OCI-M2 (cell line): Measurements from ENCODE around the gene RAPGEF2.
"Not testable (repeated sequence)": the region's sequence is repeated elsewhere in the genome, so short reads cannot be mapped to it uniquely, and the experiment has no call there.

Experiments
- DNase-seq: peaks from one replicate; lab custom pipeline; 2025; ENCODE audit not compliant: unreplicated experiment; lab: John Stamatoyannopoulos, UW

The RAPGEF2 gene

DNA sequence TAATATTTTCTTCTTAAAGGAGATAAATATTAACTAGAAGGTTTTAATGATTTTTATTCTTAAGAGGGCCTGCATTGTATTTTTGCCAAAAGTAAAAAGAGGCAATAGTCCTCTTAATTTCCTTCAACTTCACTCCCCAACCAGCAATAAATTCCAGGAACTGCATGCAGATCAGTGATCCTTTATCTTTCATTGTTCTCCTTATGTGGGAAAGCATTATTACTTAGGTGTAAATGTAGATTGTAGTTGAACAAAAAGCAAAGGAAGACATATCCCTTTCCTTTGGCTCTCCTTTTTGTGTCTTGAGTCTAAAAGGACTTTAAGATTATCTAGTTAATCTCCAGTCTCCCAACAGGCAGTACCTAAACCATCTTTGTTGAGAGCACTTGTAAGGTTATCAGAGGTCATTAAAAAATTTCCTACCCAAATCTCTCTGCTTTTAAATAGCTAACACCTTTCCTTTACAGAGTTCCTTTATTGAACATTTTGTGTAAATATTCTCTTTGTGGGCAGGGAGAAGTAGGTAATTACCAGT lies 55.3 kb downstream of the RAPGEF2 start:
- DNase-seq = no peak

GRCh38 chr4:159158985-159159384 lies 56.1 kb downstream of the RAPGEF2 start:
- DNase-seq = no peak

GRCh38 chr4:159159611-159160010 lies 56.7 kb downstream of the RAPGEF2 start:
- no peak for DNase-seq

DNA sequence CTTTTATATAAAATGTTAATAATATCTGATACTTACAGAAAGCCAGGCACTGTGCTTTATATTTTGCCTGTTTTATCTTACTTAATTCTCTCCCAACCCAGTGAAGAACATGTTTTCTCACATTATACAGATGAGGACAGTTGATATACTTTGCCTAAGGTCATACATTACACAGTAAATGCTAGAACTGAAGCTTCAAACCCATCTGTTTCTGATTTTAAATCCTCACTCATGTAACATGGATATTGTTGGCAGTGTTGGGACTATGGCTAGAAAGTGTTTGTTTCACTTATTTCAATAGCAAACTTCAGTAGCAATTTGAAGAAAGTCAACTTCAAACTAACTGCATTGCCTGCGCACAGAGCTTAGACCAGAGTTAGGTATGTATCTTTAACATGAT lies 57.4 kb downstream of the RAPGEF2 start:
- DNase-seq = no peak

GRCh38 chr4:159161436-159161835 lies 58.6 kb downstream of the RAPGEF2 start:
- DNase-seq = not testable (repeated sequence)

DNA sequence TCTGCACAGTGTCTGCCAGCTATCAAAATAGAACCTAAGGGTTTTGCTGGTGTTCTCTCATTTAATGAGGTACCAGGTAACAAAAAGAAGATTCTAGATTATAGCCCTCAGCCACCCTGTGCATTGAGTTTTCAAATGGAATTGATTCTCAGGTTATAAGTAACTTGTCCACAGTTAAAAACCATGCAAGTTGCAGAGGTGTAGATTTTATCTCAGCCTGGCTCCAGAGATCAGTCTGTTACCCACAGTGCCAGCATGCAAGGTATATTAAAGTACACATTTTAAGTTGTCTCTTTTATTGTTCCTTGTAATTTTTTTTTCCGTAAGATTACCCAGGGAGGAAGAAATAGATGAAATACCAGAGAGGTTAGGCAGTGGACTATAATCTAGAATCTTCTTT lies 59.7 kb downstream of the RAPGEF2 start:
- DNase-seq = no peak

DNA sequence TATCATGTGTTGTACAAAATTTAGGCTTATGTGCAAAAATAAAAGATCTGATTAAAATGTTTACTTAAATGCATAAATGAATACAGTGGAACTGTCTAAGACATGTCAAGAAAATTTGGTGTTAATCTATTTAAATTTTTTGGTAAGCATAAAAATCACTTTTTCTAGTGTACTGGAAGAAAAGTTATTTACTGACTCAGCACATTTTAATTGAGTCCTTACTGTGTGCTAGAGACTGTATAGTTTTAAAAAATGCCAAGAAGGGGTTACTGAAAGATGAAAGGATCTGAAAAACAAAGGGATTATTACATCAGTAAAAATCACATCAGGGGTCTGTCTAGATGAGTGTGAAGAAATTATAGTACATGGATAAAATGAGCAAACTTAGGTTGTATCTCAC lies 60.6 kb downstream of the RAPGEF2 start:
- DNase-seq = no peak

DNA sequence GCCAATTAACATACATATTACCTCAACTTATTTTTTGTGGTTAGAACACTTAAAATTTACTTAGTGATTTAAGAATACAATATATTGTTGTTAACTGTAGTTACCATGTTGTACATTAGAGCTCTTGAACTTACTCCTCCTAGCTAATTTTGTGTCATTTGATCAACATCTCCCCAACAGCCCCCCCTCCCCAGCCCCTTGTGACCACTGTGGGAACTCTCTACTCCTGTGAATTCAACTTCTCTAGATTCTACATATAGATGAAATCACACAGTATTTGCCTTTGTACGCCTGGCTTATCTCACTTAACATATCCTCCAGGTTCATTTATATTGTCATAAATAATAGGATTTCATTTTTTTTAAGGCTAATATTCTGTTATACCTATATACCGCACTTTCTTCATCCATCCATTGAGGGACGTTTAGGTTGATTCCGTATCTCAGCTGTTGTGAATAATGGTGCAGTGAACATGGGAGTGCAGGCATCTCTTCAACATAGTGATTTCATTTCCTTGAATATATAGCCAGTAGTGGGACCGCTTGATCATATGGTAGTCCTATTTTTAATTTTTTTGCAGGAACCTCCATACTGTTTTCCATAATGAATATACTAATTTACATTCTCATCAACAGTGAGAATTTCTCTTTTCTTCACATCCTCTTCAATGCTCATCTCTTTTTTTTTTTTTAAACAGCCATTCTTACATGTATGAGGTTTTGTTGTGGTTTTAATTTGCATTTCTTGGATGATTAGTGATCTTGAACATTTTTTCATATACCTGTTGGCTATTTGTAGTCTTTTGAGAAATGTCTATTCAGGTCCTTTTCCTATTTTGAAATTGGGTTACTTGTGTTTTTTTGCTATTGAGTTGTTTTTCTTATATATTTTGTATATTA lies 66.8 kb downstream of the RAPGEF2 start:
- no peak for DNase-seq

DNA sequence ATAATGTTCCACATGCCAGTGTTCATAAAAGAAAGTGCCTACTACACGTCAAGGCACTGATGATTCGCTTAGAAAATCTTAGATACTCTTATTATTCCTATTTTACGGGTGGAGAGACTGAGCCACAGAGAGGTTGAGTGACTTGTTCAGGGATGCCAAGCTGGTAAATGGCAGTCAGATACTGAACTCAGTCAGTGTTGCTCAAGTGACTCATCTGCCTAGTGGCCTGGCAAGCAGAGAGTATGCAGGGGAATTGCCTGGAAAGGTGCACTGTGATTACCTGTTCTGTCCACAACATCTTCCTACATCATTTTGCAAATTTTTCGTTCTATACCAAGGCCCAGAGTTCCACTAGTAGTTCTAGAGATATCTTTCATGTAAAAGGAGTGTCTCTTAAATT lies 68.4 kb downstream of the RAPGEF2 start:
- DNase-seq = no peak

DNA sequence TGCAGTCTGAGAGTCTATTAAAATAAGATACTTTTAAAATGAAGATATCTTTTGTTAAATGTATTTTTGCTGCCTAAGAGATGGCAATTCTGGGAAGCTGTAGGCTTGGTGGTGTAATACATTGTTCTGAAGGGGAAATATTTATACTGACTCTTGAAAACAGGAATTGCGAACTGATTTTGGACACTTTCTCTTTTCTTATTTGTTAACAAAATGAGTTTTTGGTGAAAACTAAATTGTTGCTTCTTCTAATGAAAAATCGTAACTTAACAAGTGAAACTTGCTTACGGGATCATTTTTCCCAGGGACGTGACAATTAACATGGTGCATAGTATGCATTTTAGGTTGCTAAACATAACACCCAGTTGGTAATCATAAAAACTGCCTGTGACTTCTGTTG lies 71.0 kb downstream of the RAPGEF2 start:
- DNase-seq = no peak

DNA sequence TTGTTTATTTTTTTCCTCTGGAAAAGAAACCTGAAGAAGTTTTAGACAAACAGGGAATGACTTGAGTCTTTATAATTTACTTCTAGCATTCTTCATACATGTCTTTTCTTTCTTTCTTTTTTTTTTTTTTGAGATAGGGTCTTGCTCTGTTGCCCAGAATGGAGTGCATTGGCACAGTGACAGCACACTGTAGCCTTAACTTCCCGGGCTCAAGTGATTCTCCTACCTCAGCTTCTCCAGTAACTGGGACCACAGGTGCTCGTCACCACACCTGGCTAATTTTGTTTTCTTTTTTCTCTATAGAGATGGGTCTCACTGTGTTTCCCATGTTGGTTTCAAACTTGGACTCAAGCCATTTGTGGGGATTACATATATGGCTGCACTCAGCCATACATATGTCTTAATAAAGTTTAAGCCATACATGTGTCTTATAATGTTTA lies 71.8 kb downstream of the RAPGEF2 start:
- DNase-seq = no peak

GRCh38 chr4:159175085-159175988 lies 72.5 kb downstream of the RAPGEF2 start:
- peak; percentile 6 for DNase-seq

DNA sequence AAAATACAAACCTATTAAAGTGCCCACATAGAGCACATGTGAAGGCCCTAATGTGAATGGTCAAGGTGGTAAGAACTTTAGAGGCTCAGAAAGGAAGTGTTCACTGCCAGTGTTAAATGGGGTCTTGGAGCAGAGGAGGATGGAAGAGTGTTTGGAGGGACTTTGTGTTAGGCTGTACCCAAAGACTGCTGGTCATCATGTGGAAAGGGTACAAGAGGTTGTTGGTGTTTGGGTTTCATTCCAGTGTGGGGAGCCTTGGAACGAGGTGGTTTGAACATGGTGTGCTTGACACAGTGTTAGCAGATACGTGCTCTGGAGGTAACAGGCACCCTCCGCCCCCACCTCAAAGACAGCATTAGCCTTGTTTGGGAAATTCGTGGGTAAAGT lies 73.1 kb downstream of the RAPGEF2 start:
- no peak for DNase-seq

DNA sequence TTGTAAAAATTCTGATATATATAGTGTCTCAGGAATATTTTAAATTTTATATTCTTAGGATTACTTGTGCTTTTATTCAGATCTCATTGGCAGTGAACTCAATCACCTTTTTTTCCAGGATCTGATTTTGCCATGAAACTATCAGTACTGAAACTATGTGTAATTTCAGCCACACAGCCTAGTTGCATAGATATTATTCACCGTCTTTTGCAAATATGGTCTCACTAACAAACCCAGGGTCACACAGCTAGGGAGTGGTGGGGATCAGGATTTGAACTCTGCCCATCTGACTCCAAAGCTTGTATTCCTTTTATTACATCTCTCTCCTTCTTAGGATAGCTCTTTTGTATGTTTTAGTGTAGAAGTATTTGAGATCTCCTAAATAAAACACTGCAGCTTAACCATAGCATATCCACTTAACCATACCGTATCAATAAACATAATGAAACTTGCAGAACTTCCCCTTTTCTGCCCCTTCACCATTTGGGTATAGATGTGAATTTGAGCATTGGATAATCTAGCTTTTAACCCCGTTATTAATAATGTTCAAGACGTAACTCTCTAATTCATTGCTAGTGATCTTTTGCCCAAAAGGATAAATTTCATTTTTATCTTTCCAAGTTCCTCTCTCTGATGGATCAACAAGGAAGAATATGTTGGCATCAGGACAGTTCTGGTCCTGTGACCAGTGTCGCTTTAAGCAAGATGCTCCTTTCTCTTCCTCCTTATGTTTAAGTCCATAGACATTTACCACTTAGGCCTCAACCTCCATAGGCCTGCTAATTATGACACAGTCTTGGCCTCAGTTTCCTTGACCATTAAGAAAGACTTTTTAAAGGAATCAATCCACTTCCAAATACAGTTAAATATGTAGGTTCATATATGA lies 74.6 kb downstream of the RAPGEF2 start:
- no peak for DNase-seq

- no peak for DNase-seq
Measured at GRCh38 chr4:159178151-159178546, 75.3 kb downstream of the RAPGEF2 start.

GRCh38 chr4:159178979-159179969 lies 76.4 kb downstream of the RAPGEF2 start:
- DNase-seq = no peak

DNA sequence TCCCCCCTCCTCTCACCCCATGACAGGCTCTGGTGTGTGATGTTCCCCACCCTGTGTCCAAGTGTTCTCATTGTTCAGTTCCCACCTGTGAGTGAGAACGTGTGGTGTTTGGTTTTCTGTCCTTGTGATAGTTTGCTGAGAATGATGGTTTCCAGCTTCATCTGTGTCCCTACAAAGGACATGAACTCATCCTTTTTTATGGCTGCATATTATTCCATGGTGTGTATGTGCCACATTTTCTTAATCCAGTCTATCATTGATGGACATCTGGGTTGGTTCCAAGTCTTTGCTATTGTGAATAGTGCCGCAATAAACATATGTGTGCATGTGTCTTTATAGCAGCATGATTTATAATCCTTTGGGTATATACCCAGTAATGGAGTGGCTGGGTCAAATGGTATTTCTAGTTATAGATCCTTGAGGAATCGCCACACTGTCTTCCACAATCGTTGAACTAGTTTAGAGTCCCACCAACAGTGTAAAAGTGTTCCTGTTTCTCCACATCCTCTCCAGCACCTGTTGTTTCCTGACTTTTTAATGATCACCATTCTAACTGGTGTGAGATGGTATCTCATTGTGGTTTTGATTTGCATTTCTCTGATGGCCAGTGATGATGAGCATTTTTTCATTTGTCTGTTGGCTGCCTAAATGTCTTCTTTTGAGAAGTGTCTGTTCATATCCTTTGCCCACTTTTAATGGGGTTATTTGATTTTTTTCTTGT lies 81.2 kb downstream of the RAPGEF2 start:
- not testable (repeated sequence) for DNase-seq

DNA sequence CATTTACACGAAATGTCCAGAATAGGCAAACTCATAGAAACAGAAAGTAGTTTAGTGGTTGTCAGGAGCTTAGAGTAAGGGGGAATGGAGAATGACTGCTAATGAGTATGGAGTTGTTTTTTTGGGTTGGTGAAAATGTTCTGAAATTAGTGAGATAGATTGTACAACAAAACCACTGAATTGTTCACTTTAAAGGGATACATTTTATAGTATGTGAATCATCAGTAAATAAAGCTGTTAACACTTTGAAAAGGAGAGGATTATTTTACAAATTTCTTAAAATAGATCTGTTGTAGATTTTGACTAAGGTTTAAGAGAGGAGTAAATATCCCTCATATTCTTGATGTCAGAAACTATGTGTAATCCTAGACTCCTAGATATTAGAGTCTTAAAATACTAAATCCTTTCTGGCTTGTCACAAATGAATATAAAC lies 82.7 kb downstream of the RAPGEF2 start:
- no peak for DNase-seq

GRCh38 chr4:159188646-159189045 lies 85.8 kb downstream of the RAPGEF2 start:
- no peak for DNase-seq
